HUDEP-2 (cell line): Measurements from ENCODE around the gene NUPR2.
"Not testable (repeated sequence)": the region's sequence is repeated elsewhere in the genome, so short reads cannot be mapped to it uniquely, and the experiment has no call there.

Source experiments
- DNase-seq, 76 experiments: peaks; one replicate each; lab custom pipeline; 2025; ENCODE audit not compliant: unreplicated experiment in 76 of 76; lab: John Stamatoyannopoulos, UW

NUPR2 gene

GRCh38 chr7:56115852-56116538 lies at the start of gene NUPR2:
NUPR2 (minus strand) TSS chr7:56116417; CDS start chr7:56116314, 103 bp downstream.
- peak in 2 of 76 experiments; percentile 1 to 5 for DNase-seq

- DNase-seq: no peak
Observed at GRCh38 chr7:56157238-56157790, 41.1 kb upstream of the NUPR2 start.

GRCh38 chr7:56131062-56131461 lies 14.8 kb upstream of the NUPR2 start:
- DNase-seq: not testable (repeated sequence)

GRCh38 chr7:56127241-56127975 lies 11.2 kb upstream of the NUPR2 start:
- DNase-seq: no peak

- DNase-seq: no peak
Observed at GRCh38 chr7:56125831-56126230, 9.6 kb upstream of the NUPR2 start.

- DNase-seq: no peak
Observed at GRCh38 chr7:56124981-56125380, 8.8 kb upstream of the NUPR2 start.

GRCh38 chr7:56121440-56121839 lies 5.2 kb upstream of the NUPR2 start:
- no peak for DNase-seq

- DNase-seq: not testable (repeated sequence)
Observed at GRCh38 chr7:56112244-56112643, 4.0 kb downstream of the NUPR2 start.

- DNase-seq: no peak
Observed at GRCh38 chr7:56110611-56111010, 5.6 kb downstream of the NUPR2 start.

- DNase-seq: no peak
Observed at GRCh38 chr7:56107954-56108258, 8.3 kb downstream of the NUPR2 start.

- DNase-seq: peak in 75 of 76 experiments; percentile 28 to 98 (median 94)
Observed at GRCh38 chr7:56106108-56107073, 9.8 kb downstream of the NUPR2 start, which contains the start of gene CHCHD2. CHCHD2 (minus strand) TSS chr7:56106476; CDS start chr7:56106413, 63 bp downstream.

GRCh38 chr7:56105508-56105907 lies 10.7 kb downstream of the NUPR2 start:
- peak in 7 of 76 experiments; percentile 3 to 28 (median 16) for DNase-seq

GRCh38 chr7:56104138-56104537 lies 12.1 kb downstream of the NUPR2 start:
- DNase-seq: not testable (repeated sequence)

- no peak for DNase-seq
Observed at GRCh38 chr7:56099653-56100052, 16.6 kb downstream of the NUPR2 start.

- not testable (repeated sequence) for DNase-seq
Observed at GRCh38 chr7:56098187-56099008, 17.8 kb downstream of the NUPR2 start.

GRCh38 chr7:56097700-56098099 lies 18.5 kb downstream of the NUPR2 start:
- DNase-seq: peak in 71 of 76 experiments; percentile 18 to 90 (median 60)

- peak in 28 of 76 experiments; percentile 3 to 78 (median 28) for DNase-seq
Observed at GRCh38 chr7:56092789-56093531, 23.3 kb downstream of the NUPR2 start, which contains the start of gene PHKG1. PHKG1 (minus strand) TSS chr7:56092952; CDS start chr7:56088941, 4,011 bp downstream.

- not testable (repeated sequence) for DNase-seq
Observed at GRCh38 chr7:56092388-56092787, 23.8 kb downstream of the NUPR2 start.

GRCh38 chr7:56091591-56091990 lies 24.6 kb downstream of the NUPR2 start:
- no peak for DNase-seq
